HG03103 (cell line): ENCODE results near the gene RPS6KB1.
"Not testable (repeated sequence)": the region's sequence is repeated elsewhere in the genome, so short reads cannot be mapped to it uniquely, and the experiment has no call there.

ENCODE experiments used
- ATAC-seq: cut with Tn5 transposase; IDR thresholded peaks from one replicate; pipeline ENCODE4 v1.9.1; 2021; ENCODE audit warnings: low read depth; ENCODE audit not compliant: unreplicated experiment

The RPS6KB1 gene

DNA sequence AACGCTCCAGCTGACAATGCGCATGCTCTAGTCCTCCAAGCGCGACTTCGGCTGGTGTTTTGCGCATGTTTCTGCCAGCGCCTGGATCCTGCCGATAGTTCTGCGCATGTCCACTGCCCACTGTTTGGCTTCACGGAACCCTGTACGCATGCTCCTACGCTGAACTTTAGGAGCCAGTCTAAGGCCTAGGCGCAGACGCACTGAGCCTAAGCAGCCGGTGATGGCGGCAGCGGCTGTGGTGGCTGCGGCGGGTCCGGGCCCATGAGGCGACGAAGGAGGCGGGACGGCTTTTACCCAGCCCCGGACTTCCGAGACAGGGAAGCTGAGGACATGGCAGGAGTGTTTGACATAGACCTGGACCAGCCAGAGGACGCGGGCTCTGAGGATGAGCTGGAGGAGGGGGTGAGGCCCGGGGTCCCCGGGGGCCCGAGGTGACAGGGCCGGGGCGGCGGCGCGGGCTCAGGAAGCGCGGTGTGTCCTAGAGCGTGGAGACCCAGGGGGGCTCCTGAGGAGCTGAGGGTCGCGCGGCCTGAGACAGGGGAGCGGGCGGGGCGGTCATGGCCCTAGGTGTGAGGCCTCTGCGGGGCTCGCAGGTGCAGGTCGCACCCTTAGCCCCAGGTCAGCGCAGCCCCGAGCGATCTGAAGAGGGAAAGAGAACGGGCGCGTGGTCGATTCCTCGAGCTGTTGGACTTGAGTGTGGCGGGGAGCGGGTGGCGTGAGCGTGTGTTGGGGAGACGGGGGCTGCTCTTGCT is at the start of gene RPS6KB1, which contains the start of gene TUBD1:
TSS of gene RPS6KB1 (plus strand) at position 198 of the 752 bp plus-strand sequence. CDS start at position 262, 64 bp downstream.
TSS of gene TUBD1 (minus strand) at position 20 of the 752 bp plus-strand sequence. CDS start 1,941 bp downstream, outside the sequence.
- peak; percentile 83 for ATAC-seq

DNA sequence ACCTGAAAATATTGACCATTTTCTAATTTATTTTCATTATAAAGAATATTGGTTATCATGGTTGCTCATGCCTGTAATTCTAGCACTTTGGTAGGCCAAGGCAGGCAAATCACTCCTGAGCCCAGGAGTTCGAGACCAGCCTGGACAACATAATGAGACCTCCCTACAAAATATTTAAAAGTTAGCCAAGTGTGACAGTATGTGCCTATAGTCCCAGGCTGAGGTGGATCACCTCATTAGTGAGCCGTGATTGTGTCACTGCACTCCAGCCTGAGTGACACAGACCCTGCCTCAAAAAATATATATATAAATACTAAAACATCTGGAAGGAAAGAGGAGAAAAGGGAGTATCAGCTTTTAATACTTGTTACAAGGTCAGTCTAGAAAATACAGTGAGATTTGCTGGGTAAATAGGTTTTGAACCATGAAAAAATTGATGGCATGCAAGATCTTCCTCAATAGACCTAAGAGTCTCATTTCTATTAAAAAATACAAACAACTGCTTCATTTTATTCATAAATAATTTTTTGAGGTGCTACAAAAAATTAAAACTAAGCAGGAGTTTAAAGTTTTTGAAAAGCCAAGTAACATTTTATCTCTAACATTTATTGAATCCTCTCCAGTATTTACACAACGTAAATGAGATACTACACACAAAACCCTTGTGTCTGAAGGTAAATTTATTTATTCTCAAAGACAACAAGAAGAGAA is 47.9 kb upstream of the RPS6KB1 start:
- ATAC-seq = no peak

DNA sequence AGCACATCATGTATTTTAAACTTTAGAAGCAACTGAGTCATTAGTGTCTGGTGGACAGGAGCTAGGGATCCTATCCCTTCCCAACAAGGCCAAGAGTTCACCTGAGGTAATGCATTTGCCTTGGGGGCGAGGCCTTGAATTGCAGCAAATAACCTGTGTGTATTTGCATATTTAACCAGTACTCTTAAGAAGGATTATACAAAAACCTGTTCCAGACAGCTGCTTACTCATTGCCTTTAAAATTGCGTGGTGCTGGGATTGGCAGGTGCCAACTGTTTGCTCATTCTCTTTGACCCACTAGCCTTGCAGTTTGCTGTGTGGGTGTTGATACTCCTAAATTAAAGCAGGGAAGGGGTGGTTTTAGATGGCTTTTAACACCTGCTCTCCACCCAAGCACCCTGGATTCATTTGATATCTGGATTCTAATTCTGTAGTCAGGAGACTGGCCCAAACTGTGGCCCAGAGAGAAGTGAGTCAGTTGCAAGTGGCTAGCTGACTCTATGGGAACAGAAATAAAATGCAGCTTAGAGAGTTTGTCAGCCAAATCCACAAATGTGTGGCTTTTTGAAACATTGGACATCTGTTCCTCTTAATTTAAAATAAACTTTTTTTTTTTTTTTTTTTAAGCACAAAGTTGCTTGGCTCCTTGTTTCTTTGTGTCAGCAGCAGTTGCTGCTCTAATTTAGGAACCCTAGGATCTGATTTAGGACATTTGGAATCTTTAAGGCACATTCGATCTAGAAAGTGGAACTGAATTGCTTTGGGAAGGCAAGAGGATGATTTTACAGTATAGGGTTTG is 47.1 kb upstream of the RPS6KB1 start:
- no peak for ATAC-seq

DNA sequence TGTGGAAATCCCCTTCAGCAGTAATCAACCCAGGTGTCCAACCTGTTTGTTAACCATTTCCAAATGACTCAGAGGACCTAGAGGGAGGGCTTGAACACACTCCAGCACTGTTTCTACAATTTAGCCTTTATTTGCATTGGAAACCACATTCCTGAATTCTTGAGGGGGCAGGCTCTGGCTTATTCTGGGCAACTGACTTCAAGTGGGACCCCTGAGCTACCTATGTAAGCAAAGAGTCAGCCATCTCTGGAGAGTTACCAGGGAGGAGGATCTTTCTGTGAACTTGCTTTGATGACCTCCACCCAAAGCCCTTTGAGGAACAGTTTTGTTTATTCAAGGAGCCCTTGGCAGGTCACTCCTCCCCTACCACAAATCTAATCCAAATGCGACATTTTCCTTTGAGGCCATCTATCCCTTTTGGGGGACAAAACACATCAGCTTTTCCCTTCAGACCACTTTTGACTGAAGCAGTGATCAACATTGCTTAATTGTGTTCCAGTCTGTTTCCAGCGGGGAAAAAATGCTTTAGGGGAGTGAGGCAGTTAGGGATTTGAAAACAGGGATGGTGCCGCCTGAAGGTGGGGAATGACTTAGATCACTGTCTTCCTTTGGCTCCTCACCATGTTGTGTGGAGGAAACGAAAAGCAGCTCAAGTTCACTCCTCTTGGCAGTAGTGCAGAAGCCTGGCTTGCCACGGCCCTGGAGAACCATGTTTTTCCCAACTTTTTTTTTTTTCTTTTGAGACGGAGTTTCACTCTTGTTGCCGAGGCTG is 46.3 kb upstream of the RPS6KB1 start:
- ATAC-seq = peak; percentile 45

DNA sequence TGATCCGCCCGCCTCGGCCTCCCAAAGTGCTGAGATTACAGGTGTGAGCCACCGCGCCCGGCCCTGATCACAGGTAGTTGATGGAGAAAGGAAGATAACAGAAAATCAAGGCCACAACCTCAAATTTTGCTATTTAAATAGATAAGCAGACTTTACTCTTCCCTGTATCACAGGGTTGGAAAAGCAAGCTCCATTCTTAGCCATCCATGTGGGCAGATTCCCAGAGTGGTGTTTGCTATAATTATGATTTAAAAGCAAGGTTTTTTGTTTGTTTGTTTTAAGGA is 44.6 kb upstream of the RPS6KB1 start:
- no peak for ATAC-seq

DNA sequence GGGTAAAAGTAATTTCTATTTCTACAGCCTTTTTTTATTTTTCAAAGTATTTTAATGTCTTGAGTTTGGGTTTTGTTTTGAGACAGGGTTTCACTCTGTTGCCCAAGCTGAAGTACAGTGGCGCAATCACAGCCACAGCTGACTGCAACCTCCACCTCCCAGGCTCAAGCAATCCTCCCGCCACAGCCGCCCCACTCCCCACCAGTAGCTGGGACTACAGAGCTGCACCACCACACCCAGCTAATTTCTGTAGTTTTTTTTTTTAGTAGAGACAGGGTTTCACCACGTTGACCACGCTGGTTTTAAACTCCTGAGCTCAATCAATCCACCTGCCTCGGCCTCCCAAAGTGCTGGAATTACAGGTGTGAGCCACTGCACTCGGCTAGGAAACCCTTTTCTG is 44.1 kb upstream of the RPS6KB1 start:
- ATAC-seq = no peak

DNA sequence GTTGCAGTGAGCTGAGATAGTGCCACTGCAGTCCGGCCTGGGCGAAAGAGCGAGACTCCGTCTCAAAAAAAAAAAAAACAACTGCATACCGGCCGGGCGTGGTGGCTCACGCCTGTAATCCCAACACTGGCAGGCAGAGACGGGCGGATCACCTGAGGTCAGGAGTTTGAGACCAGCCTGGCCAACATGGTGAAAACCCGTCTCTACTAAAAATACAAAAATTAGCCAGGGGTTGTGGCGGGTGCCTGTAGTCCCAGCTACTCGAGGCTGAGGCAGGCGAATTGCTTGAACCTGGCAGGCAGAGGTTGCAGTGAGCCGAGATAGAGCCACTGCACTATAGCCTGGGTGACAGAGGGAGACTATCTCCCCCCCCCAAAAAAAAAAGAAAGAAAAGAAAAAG is 42.6 kb upstream of the RPS6KB1 start:
- not testable (repeated sequence) for ATAC-seq

DNA sequence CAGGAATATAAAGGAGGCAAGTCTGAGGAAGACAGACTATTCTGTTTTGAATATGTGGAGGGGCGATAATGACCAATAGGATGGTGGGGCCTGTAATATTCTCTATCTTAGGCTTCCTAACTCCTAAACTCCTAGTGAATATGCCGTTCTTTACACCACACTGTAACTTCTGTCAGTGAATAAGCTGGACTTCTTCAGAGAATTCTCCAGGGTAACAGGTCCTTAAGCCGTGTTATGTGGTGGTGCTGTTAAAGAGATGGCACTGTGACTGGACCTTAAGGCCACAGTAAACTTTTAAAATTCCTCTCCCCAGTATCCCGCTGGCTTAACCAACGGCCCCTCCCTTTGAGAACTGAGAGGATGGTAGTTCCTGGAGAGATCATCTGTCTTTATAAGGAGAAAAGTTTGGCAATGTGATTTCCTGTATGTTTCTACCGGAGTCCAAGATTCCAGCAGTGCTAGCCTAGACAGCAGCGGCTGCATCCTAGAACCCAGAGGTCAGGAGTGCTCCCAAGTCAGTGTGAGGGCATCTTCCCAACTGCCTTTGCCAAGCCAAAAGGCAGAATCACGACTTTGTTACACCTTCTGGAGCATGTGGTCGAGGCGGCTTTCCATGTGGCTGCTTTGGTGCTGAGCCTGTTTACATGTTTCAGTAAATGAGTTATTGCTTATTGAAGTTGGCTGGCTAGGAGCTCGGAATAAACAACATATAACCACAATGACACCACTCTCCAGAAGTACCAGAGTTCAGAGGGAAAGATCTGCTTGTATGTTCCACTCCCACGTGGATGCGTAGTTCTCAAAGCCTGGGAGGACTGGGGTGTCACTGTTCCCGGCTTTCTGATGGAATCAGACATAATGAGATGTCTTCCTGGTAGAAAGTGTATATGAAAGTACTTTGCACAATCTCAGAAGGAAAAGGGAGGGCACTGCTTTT is 41.2 kb upstream of the RPS6KB1 start:
- no peak for ATAC-seq

DNA sequence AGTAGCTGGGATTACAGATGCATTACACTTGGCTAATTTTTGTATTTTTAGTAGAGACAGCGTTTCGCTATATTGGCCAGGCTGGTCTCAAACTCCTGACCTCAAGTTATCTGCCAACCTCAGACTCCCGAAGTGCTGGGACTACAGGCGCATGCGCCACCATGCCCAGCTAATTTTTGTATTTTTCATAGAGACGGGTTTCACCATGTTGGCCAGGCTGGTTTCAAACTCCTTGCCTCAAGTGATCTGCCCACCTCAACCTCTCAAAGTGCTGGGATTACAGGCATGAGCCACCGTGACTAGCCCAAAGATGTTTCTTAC is 40.1 kb upstream of the RPS6KB1 start:
- ATAC-seq = not testable (repeated sequence)

DNA sequence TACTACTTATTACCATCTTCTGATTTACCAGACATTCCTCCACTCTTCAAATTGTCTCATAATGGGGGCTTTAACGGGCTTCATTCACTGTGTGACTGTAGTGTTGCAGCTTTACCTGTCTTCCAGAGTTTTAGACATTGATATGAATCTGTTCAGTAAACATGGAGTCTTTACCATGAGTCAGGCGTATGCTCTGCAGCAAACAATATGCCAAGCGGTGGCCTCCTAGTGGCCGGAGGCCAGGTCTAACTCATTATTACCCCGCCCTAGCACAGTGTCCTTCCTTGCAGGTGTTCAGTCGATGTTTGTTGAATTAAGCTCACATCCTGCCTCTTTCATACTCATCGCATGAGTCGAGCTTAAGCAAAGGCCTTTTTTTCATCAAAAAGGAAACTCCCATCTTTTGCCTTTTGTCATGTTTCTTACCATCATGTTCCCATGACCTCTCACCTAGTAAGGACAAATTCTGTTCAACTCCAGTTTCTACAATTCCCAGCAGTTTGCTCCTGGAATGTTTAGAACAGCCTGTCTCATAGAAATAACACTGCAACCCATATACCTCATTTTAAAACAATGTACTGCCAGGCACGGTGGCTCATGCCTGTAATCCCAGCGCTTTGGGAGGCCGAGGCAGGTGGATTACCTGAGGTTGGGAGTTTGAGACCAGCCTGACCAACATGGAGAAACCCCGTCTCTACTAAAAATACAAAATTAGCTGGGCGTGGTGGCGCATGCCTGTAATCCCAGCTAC is 39.6 kb upstream of the RPS6KB1 start:
- no peak for ATAC-seq

DNA sequence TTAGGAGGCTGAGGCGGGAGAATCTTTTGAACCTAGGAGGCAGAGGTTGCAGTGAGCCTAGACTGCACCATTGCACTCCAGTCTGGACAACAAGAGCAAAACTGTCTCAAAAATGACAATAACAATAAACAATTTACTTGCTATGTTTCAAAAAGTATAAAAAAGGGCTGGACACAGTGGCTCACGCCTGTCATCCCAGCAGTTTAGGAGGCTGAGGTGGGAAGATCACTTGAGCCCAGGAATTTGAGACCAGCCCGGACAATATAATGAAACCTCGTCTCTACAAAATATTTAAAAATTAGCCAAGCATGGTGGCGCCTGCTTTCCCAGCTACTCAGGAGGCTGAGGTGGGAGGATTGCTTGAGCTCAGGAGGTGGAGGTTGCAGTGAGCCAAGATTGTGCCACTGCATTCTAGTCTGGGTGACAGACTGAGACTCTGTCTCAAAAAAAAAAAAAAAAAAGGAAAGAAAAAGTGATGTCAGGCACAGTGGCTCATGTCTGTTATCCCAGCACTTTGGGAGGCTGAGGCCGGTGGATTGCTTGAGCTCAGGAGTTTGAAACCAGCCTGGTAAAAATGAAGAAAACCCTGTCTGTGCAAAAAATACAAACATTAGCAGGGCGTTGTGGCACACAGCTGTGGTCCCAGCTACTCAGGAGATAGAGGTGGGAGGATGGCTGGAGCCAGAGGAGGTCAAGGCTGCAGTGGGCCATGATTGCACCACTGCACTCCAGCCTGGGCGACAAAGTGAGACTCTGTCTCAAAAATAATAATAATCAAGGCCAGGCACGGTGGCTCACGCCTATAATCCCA is 38.8 kb upstream of the RPS6KB1 start:
- ATAC-seq = not testable (repeated sequence)

DNA sequence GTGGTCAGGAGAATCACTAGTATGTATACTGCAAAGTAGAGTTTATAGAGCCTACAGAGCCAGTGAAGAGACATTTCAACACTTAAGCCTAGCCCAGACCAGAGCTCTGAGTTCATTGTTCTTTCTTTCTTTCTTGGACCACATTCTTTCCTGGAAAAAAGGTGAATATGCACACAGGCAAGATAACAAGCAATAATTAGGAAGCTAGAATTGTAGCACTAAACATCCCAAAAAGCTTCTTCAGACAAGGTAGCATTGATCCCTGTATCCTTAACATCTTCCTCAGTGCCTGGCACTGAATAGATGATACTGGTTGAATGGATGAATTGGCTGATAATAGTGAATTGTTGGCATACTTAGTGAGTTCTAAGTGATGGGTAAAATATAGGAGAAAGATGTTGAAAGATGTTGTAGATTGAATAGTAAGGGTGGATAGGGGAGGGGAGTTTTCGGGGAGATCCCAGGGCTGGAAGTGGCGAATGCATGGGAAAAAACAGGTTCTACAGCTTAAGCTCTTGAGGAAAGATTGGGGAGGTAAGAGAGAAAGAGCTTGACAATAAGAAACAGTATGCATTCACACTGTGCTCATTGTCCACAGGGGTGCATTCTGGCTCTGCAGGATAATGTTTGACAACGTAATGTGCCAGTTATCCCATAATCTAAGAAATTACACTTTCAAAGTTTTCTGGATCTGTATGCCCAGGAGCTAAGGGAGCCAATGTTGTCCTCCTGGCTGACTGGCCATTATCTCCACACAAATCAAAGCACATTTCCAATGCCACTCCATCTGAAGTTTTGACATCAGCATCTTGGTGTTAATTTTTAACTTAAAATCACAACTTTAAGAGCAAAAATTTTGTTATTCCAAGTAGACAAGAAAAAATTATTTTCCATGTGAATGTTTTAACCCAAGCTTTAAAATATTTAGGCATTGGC is 35.8 kb upstream of the RPS6KB1 start:
- ATAC-seq = no peak

DNA sequence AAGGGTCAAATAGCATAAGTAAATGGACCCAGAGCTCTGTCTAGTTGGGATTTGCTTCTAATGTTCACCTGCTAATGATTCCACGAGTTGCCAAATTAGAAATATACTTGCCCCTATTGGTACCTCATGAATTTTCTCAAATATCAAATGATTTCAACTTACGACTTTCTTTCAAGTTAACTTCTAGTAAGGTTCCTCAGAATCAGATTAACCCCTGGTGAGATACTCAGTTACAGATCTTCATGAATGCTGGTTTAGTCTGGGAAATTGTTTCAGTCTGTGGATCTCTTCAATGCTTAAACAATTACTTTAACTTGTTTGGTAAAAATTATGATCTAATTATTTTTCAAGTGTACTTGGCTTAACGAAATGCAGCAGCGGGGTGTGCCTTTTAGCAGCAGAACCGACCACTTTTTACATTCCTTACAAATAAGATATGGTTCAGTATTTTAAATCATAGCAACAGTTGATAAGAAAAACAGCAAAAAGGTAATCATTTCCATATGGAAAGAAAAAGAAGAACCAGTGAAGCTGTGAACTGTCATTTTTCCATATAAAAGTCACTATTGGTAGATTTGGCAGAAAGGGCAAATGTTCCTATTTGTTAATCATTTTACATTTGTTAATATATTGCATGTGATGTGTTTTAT is 34.6 kb upstream of the RPS6KB1 start:
- ATAC-seq = no peak

DNA sequence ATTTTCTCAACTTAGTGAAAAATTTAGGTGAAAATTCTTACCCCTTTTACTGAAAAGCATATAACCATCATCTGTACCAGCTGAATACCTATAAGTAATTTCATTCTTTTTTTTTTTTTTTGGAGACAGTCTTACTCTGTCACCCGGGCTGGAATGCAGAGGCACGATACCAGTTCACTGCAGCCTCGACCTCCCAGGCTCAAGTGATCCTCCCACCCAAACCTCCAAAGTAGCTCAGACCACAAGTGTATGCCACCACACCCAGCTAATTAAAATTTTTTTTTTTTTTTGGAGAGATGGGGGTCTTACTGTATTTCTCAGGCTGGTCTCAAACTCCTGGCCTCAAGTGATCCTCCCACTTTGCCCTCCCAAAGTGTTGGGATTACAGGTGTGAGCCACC is 34.0 kb upstream of the RPS6KB1 start:
- ATAC-seq = no peak

DNA sequence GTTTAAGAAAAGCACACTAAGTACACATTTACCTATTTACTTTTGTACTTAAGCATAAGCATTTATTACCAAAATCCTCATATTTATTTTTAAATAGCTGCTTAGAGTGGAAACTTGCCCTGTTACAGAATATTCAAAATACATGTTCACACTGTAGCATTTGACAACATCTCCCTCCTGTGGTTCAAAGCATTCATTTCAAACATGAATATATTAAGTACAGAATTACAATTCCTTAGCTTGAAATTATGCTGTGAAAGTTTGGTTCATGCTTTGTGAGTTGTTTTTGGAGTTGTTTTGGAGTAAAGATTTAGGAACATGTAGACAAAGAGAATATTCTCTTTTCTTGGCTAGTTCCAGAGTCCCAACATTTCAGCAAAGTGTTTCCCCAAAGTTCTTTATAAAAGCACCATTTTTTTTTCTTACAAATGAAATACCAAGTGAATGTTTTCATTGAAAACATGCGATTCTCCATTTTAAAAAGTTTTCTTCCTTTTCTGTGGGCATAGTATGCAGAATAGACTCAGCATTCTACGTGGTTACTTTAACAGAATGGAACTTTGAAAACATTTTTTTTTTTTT is 33.4 kb upstream of the RPS6KB1 start:
- ATAC-seq = no peak

DNA sequence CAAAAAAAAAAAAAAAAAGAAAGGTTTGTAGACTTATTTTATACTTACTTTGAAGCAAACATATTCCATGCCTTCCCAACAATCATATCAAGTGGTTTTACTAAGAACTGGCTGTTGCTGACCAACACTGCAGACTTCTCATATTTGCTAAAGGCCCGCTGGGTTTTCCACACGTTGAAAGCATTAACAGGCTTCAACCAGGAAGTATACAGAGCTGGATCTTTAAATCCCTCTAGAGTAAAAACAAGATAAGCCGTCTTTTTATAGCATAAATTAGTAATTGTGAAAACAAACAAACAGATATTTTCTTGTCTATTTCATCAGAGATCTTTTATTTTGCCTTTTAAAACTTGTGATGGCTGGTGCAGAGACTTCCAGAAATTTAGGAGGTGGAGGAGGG is 29.3 kb upstream of the RPS6KB1 start:
- ATAC-seq = no peak

DNA sequence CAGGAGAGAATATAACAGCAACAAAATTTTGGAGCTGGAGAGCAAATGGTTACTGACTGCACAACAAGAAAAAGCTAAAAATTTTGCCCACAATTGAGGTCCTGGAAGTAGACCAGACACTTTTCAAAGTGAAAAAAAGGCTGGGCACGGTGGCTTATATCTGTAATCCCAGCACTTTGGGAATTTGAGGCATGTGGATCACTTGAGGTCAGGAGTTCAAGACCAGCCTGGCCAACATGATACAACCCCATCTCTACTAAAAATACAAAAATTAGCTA is 23.0 kb upstream of the RPS6KB1 start:
- no peak for ATAC-seq
